GM12878 (cell line): Measurements from ENCODE around the gene ZNF335. TPM values are rescaled to one million over a fixed set of nuclear protein-coding genes. Genes with fewer than 3 reads are reported as not detected.

Experiments
- ATAC-seq: fragments of 200-7000 bp; cut with Tn5 transposase; 3 replicates; pipeline ENCODE4 v1.9.1; 2020; ENCODE audit warnings: mild to moderate bottlenecking, moderate library complexity
- BruUV-seq: library from RNA; stranded (reverse); fragments of 400-500 nt; replicated peaks from 2 replicates; lab custom pipeline; 2021; lab: Mats Ljungman, UMichigan
- CTCF ChIA-PET: fragments of 300-600 bp; sonication (Branson Sonifier 250); formaldehyde crosslinking; extraction: SDS; loops from one replicate; lab custom pipeline; 2021; ENCODE audit warnings: inconsistent platforms; lab: Yijun Ruan, JAX
- POLR2A ChIA-PET: fragments of 350-600 bp; formaldehyde crosslinking; extraction: SDS; loops from one replicate; lab custom pipeline; 2021; ENCODE audit warnings: inconsistent platforms; lab: Charles Lee
- RAD21 ChIA-PET: fragments of 300-600 bp; sonication (Branson Sonifier 250); formaldehyde crosslinking; loops from one replicate; lab custom pipeline; 2023; ENCODE audit warnings: antibody characterized with exemption; ENCODE audit not compliant: unreplicated experiment; lab: Charles Lee
- SMC1A ChIA-PET: fragments of 300-600 bp; sonication (Branson Sonifier 250); formaldehyde crosslinking; loops from one replicate; lab custom pipeline; 2023; ENCODE audit not compliant: unreplicated experiment, uncharacterized antibody; lab: Charles Lee
- DNase-seq: peaks from one replicate; pipeline ENCODE4 v3.0.0-alpha.2; 2011; ENCODE audit warnings: low read depth, low spot score
- FAIRE-seq: peaks from 3 replicates; lab custom pipeline; 2011; peaks lifted over from hg19 to GRCh38; lab: Jason Lieb, UNC
- H2AFZ ChIP-seq: 2 replicates; pipeline ENCODE4 v1.6.0; 2011; ENCODE audit warnings: low read depth, low read length, control low read depth; ENCODE audit not compliant: control insufficient read depth
- H3K27ac ChIP-seq: 2 replicates; pipeline ENCODE4 v1.5.1; 2011; ENCODE audit warnings: control low read depth; ENCODE audit not compliant: control insufficient read depth, insufficient read depth
- H3K27me3 ChIP-seq, 2 experiments: replicated peaks in 1 of 2; 2 replicates each; pipeline versions ENCODE4 v1.6.0 to v1.6.1; 2011; ENCODE audit warnings: low read length in 1 of 2; ENCODE audit not compliant: control insufficient read depth in 2 of 2, insufficient read depth in 2 of 2
- H3K36me3 ChIP-seq, 2 experiments: 2 replicates each; pipeline ENCODE4 v1.5.1; 2011; ENCODE audit warnings: low read length in 1 of 2; ENCODE audit not compliant: control insufficient read depth in 2 of 2, insufficient read depth in 2 of 2
- H3K4me1 ChIP-seq: 2 replicates; pipeline ENCODE4 v1.6.1; 2011; ENCODE audit warnings: mild to moderate bottlenecking, low read length, moderate library complexity, mixed read lengths; ENCODE audit not compliant: control insufficient read depth, insufficient read depth
- H3K4me2 ChIP-seq: 2 replicates; pipeline ENCODE4 v1.6.0; 2011; ENCODE audit warnings: control low read depth; ENCODE audit not compliant: control insufficient read depth, insufficient read depth
- H3K4me3 ChIP-seq: fragments of 200-600 bp; sonication (generic); 2 replicates; pipeline ENCODE4 v1.5.1; 2016
- H3K79me2 ChIP-seq: 2 replicates; pipeline ENCODE4 v1.6.0; 2011; ENCODE audit warnings: low read length; ENCODE audit not compliant: control insufficient read depth, insufficient read depth
- H3K9ac ChIP-seq: 2 replicates; pipeline ENCODE4 v1.8.0; 2011; ENCODE audit warnings: low read length, control low read depth, mixed read lengths; ENCODE audit not compliant: control insufficient read depth, insufficient read depth
- H3K9me3 ChIP-seq: replicated peaks from 3 replicates; pipeline ENCODE4 v1.5.1; 2011; ENCODE audit warnings: mild to moderate bottlenecking, low read length; ENCODE audit not compliant: control insufficient read depth, insufficient read depth
- H4K20me1 ChIP-seq: 2 replicates; pipeline ENCODE4 v1.6.0; 2011; ENCODE audit not compliant: control insufficient read depth, insufficient read depth
- BHLHE40 ChIP-seq, 2 experiments: fragments of 450-650 bp in 1 of 2; IDR thresholded peaks; 2 replicates each; pipeline ENCODE4 v1.6.1; 2011 to 2017; ENCODE audit warnings: low read depth in 2 of 2, borderline replicate concordance in 1 of 2, improper control_type of control experiment in 1 of 2, low read length in 1 of 2, mild to moderate bottlenecking in 1 of 2
- NRF1 ChIP-seq: conservative IDR thresholded peaks from 2 replicates; pipeline ENCODE4 v1.6.1; 2011; ENCODE audit warnings: mild to moderate bottlenecking, low read depth, low read length, improper control_type of control experiment
- PAX5 ChIP-seq: IDR thresholded peaks from 2 replicates; pipeline ENCODE4 v1.6.1; 2011; ENCODE audit warnings: low read depth, low read length, borderline replicate concordance
- POLR2A ChIP-seq: IDR thresholded peaks from 2 replicates; pipeline ENCODE4 v1.6.1; 2011; ENCODE audit warnings: low read depth, mild to moderate bottlenecking, low read length
- ZSCAN29 ChIP-seq: fragments of 450-650 bp; IDR thresholded peaks from 2 replicates; pipeline ENCODE4 v1.6.1; 2017; ENCODE audit warnings: mild to moderate bottlenecking, moderate library complexity
- WGBS: methylation state at CpG from one replicate; pipeline ENCODE4 v1.1.6; 2016; ENCODE audit warnings: low lambda C conversion rate; ENCODE audit not compliant: insufficient replicate concordance, insufficient coverage; ENCODE audit errors: missing lambda C conversion rate; 5-methylcytosine and 5-hydroxymethylcytosine counted together
- in situ Hi-C: fragments of 300-500 bp; cut with MboI; formaldehyde crosslinking; loops from 9 replicates; pipeline ENCODE4 v1.14.3; 2018; ENCODE audit warnings: mixed read lengths
- intact Hi-C: fragments of 100-400 bp; cut with micrococcal nuclease; formaldehyde crosslinking; loops from one replicate; pipeline ENCODE4 v1.14.2; 2022; ENCODE audit not compliant: unreplicated experiment
- polyA plus RNA-seq, 11 experiments: library from polyadenylated mRNA; depleted of rRNA in 4 of 11; unstranded in 6 of 11; stranded (reverse) in 5 of 11; fragments of >200 nt; fragmentation: Nextera tagmentation in 4 of 11; fragmentation: Illumina TruSeq in 1 of 11; extraction: Ambion mirVana in 4 of 11; extraction: Trizol in 1 of 11; gene quantifications; 1 replicate in 1 of 11; 2 replicates in 10 of 11; pipeline versions ENCODE4 v1.2.1 to v1.2.3, GENCODE V29; 2011 to 2016; ENCODE audit warnings: inconsistent platforms in 2 of 11, missing spikeins in 2 of 11, low read depth in 1 of 11
- total RNA-seq, 4 experiments: library from RNA; depleted of rRNA in 3 of 4; stranded (reverse); fragments of >200 nt in 3 of 4; fragmentation: Illumina TruSeq in 1 of 4; extraction: Trizol in 1 of 4; gene quantifications; 2 replicates each; pipeline versions ENCODE4 v1.2.1 to v1.2.3, GENCODE V29; 2013 to 2021
- TF ChIP-seq, protein P1 (sequence below): fragments of 450-650 bp; IDR thresholded peaks from 2 replicates; pipeline ENCODE4 v1.6.1; 2017; ENCODE audit warnings: mild to moderate bottlenecking, moderate library complexity
- TF ChIP-seq, protein P2 (sequence below): IDR thresholded peaks from 2 replicates; pipeline ENCODE4 v1.6.1; 2011; ENCODE audit warnings: low read depth, low read length, improper control_type of control experiment, borderline replicate concordance

The ZNF335 gene
- total and polyA plus RNA-seq, 10 of the 15 experiments (the other 5 are each of a cell fraction or from before 2014, with no cell fraction given): 0.74 to 30.1 (median 14.5) TPM

DNA sequence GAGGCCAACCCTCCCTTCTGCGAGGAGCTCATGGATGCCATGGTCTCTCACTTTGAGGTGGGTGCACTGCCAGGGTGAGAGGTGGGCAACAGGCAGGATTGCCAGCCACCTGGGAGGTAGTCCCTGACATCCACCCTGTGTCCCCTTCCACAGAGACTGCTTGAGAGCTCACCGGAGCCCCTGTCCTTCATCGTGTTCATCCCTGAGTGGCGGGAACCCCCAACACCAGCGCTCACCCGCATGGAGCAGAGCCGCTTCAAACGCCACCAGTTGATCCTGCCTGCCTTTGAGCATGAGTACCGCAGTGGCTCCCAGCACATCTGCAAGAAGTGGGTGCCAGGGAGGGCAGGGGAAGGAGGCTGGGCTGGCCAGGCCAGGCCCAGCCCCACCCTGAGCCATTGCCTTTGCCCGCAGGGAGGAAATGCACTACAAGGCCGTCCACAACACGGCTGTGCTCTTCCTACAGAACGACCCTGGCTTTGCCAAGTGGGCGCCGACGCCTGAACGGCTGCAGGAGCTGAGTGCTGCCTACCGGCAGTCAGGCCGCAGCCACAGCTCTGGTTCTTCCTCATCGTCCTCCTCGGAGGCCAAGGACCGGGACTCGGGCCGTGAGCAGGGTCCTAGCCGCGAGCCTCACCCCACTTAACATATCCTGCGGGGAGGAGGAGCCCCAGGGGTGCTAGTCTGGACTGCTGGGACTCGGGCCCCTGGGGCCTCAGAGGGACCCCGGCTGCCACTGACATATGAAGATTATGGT is 24.7 kb downstream of the ZNF335 start:
- BruUV-seq: no TSS peak
- TF ChIP-seq ZSCAN29 (no peak), POLR2A (0 out of 2 replicates have a peak, but pooled peaks have one; percentile 49)
- no peak overlapping the region for H3K9ac ChIP-seq
- WGBS: 95% methylated on average over 29 of the region's 29 CpGs
- no peak for ATAC-seq
- H3K4me3 ChIP-seq: no peak overlapping the region
- CTCF ChIA-PET: interaction anchor here (1.7 to 8.0 kb wide), 2 partner anchors 23 to 148 kb away, joined by 6 to 33 read pairs; no protein-coding TSS in a partner anchor
- no peaks in the 10 kb centered on the region for H3K27me3 ChIP-seq
- SMC1A ChIA-PET: interaction anchor here (1.6 to 1.8 kb wide), 2 partner anchors 23 to 148 kb away, joined by 5 read pairs; no protein-coding TSS in a partner anchor
- DNase-seq: no peak
- RAD21 ChIA-PET: interaction anchor here (1.3 to 1.8 kb wide), 2 partner anchors 13 to 23 kb away, joined by 3 to 5 read pairs; no protein-coding TSS in a partner anchor
- intact Hi-C loops: no loop called here
- H3K36me3 ChIP-seq: peaks cover 24 to 56% of the 10 kb centered on the region in 2 experiments
- H3K9me3 ChIP-seq: no peaks in the 10 kb centered on the region
- H3K4me2 ChIP-seq: no peak overlapping the region
- FAIRE-seq: no peak
- H2AFZ ChIP-seq: no peak overlapping the region
- in situ Hi-C loops: no loop called here
- POLR2A ChIA-PET: interaction anchor here (1.3 to 1.6 kb wide), 2 partner anchors 10 to 12 kb away, joined by 4 to 11 read pairs; no protein-coding TSS in a partner anchor
- H3K4me1 ChIP-seq: peaks cover 3% of the 10 kb centered on the region; the same call in 1 of the 2 replicates
- no peaks in the 10 kb centered on the region for H4K20me1 ChIP-seq
- no peak overlapping the region for H3K27ac ChIP-seq
- H3K79me2 ChIP-seq: no peaks in the 10 kb centered on the region

DNA sequence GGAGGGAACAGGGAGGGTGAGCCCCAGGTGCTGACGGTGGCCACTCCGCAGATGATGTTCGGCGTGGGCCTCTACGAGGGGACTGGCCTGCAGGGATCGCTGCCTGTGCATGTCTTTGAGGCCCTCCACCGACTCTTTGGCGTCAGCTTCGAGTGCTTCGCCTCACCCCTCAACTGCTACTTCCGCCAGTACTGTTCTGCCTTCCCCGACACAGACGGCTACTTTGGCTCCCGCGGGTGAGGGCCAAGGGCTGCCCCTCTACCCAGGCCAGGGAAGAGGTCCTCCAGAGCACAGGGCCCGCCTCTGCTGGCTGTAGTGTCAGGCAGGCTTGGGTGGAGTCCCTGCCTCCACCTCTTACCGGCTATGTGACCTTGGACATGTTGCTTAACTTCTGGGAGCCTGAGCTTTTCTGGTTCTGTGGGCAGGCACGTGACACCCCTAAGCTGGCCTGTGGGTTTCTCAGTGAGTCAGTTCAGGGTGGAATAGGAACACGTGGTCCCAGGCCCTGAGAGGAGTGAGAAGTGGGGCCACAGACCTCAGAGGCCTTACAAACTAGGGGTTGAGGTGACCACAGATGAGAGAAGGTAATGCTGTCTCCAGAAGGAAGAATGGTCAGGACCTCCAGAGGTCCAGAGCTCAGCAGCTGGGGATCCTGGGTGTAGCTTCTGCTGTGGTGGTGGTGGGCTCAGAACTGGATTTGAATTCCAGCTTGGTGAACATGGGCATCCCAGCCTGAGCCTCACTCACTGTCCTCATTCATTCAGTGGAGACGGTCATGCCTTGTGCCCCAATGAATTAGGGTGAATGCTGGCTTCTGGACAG is 25.6 kb downstream of the ZNF335 start:
- CTCF ChIA-PET: interaction anchor here (1.7 to 8.0 kb wide), 2 partner anchors 24 to 147 kb away, joined by 6 to 33 read pairs; no protein-coding TSS in a partner anchor
- in situ Hi-C loops: no loop called here
- BruUV-seq: no TSS peak
- no peak overlapping the region for H3K27ac ChIP-seq
- RAD21 ChIA-PET: interaction anchor here (1.8 kb wide), 1 partner anchor 14 kb away, joined by 5 read pairs; no protein-coding TSS in a partner anchor
- SMC1A ChIA-PET: interaction anchor here (1.0 to 1.8 kb wide), 4 partner anchors 12 to 147 kb away, joined by 3 to 5 read pairs (median 4); partner anchors contain the start of gene PCIF1
- peaks cover 19 to 50% of the 10 kb centered on the region in 2 experiments for H3K36me3 ChIP-seq
- POLR2A ChIA-PET: interaction anchor here (1.3 to 1.6 kb wide), 2 partner anchors 11 kb away, joined by 4 to 11 read pairs; no protein-coding TSS in a partner anchor
- intact Hi-C loops: no loop called here
- no peaks in the 10 kb centered on the region for H3K9me3 ChIP-seq
- ATAC-seq: peak; percentile 7; the same call in 2 of the 3 replicates
- H3K4me1 ChIP-seq: peaks cover 3% of the 10 kb centered on the region; the same call in 1 of the 2 replicates
- no peak for DNase-seq
- no peak overlapping the region for H3K4me2 ChIP-seq
- FAIRE-seq: no peak
- H4K20me1 ChIP-seq: no peaks in the 10 kb centered on the region
- WGBS: 85% methylated on average over 20 of the region's 20 CpGs
- H3K4me3 ChIP-seq: no peak overlapping the region
- H3K27me3 ChIP-seq: no peaks in the 10 kb centered on the region
- no peak overlapping the region for H3K9ac ChIP-seq
- no peaks in the 10 kb centered on the region for H3K79me2 ChIP-seq
- no peak overlapping the region for H2AFZ ChIP-seq
- TF ChIP-seq POLR2A (peak; percentile 39), BHLHE40 (IDR thresholded peaks at IDR 0.05; ENCODE audit: borderline replicate concordance in 1 of 2, low read depth in 2 of 2, low read length in 1 of 2) (peak; percentile 82 to 84; a peak in 3 of 4 replicates), NRF1 (no peak), PAX5 (0 out of 2 replicates have a peak, but pooled peaks have one; percentile 21)
- TF ChIP-seq, protein P1, sequence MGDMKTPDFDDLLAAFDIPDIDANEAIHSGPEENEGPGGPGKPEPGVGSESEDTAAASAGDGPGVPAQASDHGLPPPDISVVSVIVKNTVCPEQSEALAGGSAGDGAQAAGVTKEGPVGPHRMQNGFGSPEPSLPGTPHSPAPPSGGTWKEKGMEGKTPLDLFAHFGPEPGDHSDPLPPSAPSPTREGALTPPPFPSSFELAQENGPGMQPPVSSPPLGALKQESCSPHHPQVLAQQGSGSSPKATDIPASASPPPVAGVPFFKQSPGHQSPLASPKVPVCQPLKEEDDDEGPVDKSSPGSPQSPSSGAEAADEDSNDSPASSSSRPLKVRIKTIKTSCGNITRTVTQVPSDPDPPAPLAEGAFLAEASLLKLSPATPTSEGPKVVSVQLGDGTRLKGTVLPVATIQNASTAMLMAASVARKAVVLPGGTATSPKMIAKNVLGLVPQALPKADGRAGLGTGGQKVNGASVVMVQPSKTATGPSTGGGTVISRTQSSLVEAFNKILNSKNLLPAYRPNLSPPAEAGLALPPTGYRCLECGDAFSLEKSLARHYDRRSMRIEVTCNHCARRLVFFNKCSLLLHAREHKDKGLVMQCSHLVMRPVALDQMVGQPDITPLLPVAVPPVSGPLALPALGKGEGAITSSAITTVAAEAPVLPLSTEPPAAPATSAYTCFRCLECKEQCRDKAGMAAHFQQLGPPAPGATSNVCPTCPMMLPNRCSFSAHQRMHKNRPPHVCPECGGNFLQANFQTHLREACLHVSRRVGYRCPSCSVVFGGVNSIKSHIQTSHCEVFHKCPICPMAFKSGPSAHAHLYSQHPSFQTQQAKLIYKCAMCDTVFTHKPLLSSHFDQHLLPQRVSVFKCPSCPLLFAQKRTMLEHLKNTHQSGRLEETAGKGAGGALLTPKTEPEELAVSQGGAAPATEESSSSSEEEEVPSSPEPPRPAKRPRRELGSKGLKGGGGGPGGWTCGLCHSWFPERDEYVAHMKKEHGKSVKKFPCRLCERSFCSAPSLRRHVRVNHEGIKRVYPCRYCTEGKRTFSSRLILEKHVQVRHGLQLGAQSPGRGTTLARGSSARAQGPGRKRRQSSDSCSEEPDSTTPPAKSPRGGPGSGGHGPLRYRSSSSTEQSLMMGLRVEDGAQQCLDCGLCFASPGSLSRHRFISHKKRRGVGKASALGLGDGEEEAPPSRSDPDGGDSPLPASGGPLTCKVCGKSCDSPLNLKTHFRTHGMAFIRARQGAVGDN: peak; percentile 87
- TF ChIP-seq, protein P2, sequence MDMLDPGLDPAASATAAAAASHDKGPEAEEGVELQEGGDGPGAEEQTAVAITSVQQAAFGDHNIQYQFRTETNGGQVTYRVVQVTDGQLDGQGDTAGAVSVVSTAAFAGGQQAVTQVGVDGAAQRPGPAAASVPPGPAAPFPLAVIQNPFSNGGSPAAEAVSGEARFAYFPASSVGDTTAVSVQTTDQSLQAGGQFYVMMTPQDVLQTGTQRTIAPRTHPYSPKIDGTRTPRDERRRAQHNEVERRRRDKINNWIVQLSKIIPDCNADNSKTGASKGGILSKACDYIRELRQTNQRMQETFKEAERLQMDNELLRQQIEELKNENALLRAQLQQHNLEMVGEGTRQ: peak; percentile 41; the same call in 1 of the 2 replicates
